SK-N-SH (cell line): ENCODE results near the gene ACTR6. TPM values are rescaled to one million over a fixed set of nuclear protein-coding genes. Genes with fewer than 3 reads are reported as not detected.

Experiments used
- CTCF ChIA-PET: fragments of 300-600, 350-600 bp; formaldehyde crosslinking; extraction: SDS; loops from one replicate; lab custom pipeline; 2021; lab: Yijun Ruan, JAX
- POLR2A ChIA-PET: fragments of 350-600 bp; sonication (Branson Sonifier 250); formaldehyde crosslinking; extraction: SDS; loops from one replicate; lab custom pipeline; 2020; ENCODE audit warnings: antibody characterized with exemption, inconsistent platforms; lab: Yijun Ruan, JAX
- DNase-seq: peaks from one replicate; pipeline ENCODE4 v3.0.0; 2012
- H2AFZ ChIP-seq: fragments of 200-600 bp; sonication (generic); 2 replicates; pipeline ENCODE4 v1.8.1; 2016; ENCODE audit warnings: antibody characterized with exemption, mild to moderate bottlenecking, low read depth
- H3F3A ChIP-seq: fragments of 200-600 bp; sonication (generic); replicated peaks from 2 replicates; pipeline ENCODE3; 2016; ENCODE audit warnings: antibody characterized with exemption, mild to moderate bottlenecking; ENCODE audit not compliant: insufficient read depth
- H3K27ac ChIP-seq, 2 experiments: fragments of 200-500 bp in 1 of 2; fragments of 200-600 bp in 1 of 2; sonication (Bioruptor generic) in 1 of 2; sonication (generic), shearing (Covaris generic) in 1 of 2; 2 replicates each; pipeline versions ENCODE4 v1.5.1 to v1.6.1; 2014 to 2016; ENCODE audit warnings: low read depth in 2 of 2, inconsistent platforms in 1 of 2, low read length in 1 of 2, mild to moderate bottlenecking in 1 of 2, mixed read lengths in 1 of 2
- H3K27me3 ChIP-seq: fragments of 200-600 bp; sonication (generic), shearing (Covaris generic); 2 replicates; pipeline ENCODE4 v1.6.1; 2016; ENCODE audit warnings: mixed run types; ENCODE audit not compliant: insufficient read depth
- H3K36me3 ChIP-seq, 2 experiments: fragments of 200-500 bp in 1 of 2; fragments of 200-600 bp in 1 of 2; sonication (Bioruptor generic) in 1 of 2; sonication (generic) in 1 of 2; replicated peaks in 1 of 2; 2 replicates each; pipeline versions ENCODE3 to v1.5.1; 2014 to 2016; ENCODE audit warnings: low read length in 1 of 2, mild to moderate bottlenecking in 1 of 2; ENCODE audit not compliant: insufficient read depth in 2 of 2, control insufficient read depth in 1 of 2
- H3K4me1 ChIP-seq, 2 experiments: fragments of 200-500 bp in 1 of 2; fragments of 200-600 bp in 1 of 2; sonication (Bioruptor generic) in 1 of 2; sonication (generic), shearing (Covaris generic) in 1 of 2; 2 replicates each; pipeline versions ENCODE4 v1.5.1 to v1.6.1; 2014 to 2016; ENCODE audit warnings: low read depth in 1 of 2, low read length in 1 of 2, mixed run types in 1 of 2; ENCODE audit not compliant: insufficient read depth in 2 of 2, control insufficient read depth in 1 of 2
- H3K4me2 ChIP-seq: fragments of 200-600 bp; sonication (generic), shearing (Covaris generic); 2 replicates; pipeline ENCODE4 v1.6.1; 2017; ENCODE audit warnings: mixed run types
- H3K4me3 ChIP-seq, 2 experiments: fragments of 200-500 bp in 1 of 2; fragments of 200-600 bp in 1 of 2; sonication (Bioruptor generic) in 1 of 2; sonication (generic), shearing (Covaris generic) in 1 of 2; 2 replicates each; pipeline versions ENCODE4 v1.5.1 to v1.8.1; 2014 to 2016; ENCODE audit warnings: low read depth in 2 of 2, inconsistent platforms in 1 of 2, low read length in 1 of 2, mild to moderate bottlenecking in 1 of 2, mixed read lengths in 1 of 2, moderate library complexity in 1 of 2
- H3K79me2 ChIP-seq: fragments of 200-600 bp; sonication (generic); 2 replicates; pipeline ENCODE4 v1.8.1; 2017; ENCODE audit warnings: mild to moderate bottlenecking; ENCODE audit not compliant: insufficient read depth
- H3K9ac ChIP-seq: fragments of 200-600 bp; sonication (generic); 2 replicates; pipeline ENCODE4 v1.6.1; 2017; ENCODE audit warnings: mixed run types
- H3K9me2 ChIP-seq: fragments of 200-600 bp; sonication (generic); 2 replicates; pipeline ENCODE4 v1.6.1; 2017; ENCODE audit warnings: mixed run types
- H3K9me3 ChIP-seq: fragments of 200-600 bp; sonication (generic); 2 replicates; pipeline ENCODE4 v1.6.1; 2017; ENCODE audit warnings: mixed run types, mild to moderate bottlenecking, moderate library complexity
- H4K20me1 ChIP-seq: fragments of 200-600 bp; sonication (generic); 2 replicates; pipeline ENCODE4 v1.6.1; 2017; ENCODE audit warnings: mild to moderate bottlenecking, mixed run types; ENCODE audit not compliant: insufficient read depth
- ELF1 ChIP-seq: IDR thresholded peaks from 2 replicates; pipeline ENCODE4 v1.4.0; 2012
- EP300 ChIP-seq, 2 experiments: IDR thresholded peaks; 2 replicates each; pipeline versions ENCODE4 v1.4.0 to v1.6.1; 2012; ENCODE audit warnings: borderline replicate concordance in 1 of 2, low read depth in 1 of 2, low read length in 1 of 2
- FOSL2 ChIP-seq: IDR thresholded peaks from 2 replicates; pipeline ENCODE4 v1.4.0; 2012; ENCODE audit warnings: low read depth, mild to moderate bottlenecking, moderate library complexity, borderline replicate concordance
- FOXJ3 ChIP-seq: sonication (generic); formaldehyde crosslinking; IDR thresholded peaks from 2 replicates; pipeline ENCODE4 v1.5.1; 2020; ENCODE audit warnings: mild to moderate bottlenecking, missing genetic modification reagents
- FOXM1 ChIP-seq: IDR thresholded peaks from 2 replicates; pipeline ENCODE4 v1.4.0; 2012; ENCODE audit warnings: low read depth, mild to moderate bottlenecking
- JUND ChIP-seq: IDR thresholded peaks from 2 replicates; pipeline ENCODE4 v1.4.0; 2012
- MAX ChIP-seq: IDR thresholded peaks from 2 replicates; pipeline ENCODE4 v1.4.0; 2012; ENCODE audit warnings: low read depth
- MEF2A ChIP-seq: IDR thresholded peaks from 2 replicates; pipeline ENCODE4 v1.4.0; 2012; ENCODE audit warnings: low read depth, borderline replicate concordance
- MXI1 ChIP-seq: IDR thresholded peaks from 2 replicates; pipeline ENCODE4 v1.6.1; 2012; ENCODE audit warnings: mild to moderate bottlenecking, low read depth, low read length, improper control_type of control experiment
- NFIC ChIP-seq: IDR thresholded peaks from 2 replicates; pipeline ENCODE4 v1.4.0; 2012; ENCODE audit warnings: borderline replicate concordance
- NRF1 ChIP-seq: IDR thresholded peaks from 2 replicates; pipeline ENCODE4 v1.6.1; 2012; ENCODE audit warnings: low read depth, mild to moderate bottlenecking, low read length
- POLR2AphosphoS5 ChIP-seq: IDR thresholded peaks from 2 replicates; pipeline ENCODE4 v1.6.1; 2012; ENCODE audit warnings: low read depth, low read length
- RAD21 ChIP-seq: IDR thresholded peaks from 2 replicates; pipeline ENCODE4 v1.6.1; 2012; ENCODE audit warnings: mild to moderate bottlenecking, low read length
- REST ChIP-seq: IDR thresholded peaks from 2 replicates; pipeline ENCODE4 v1.6.1; 2012; ENCODE audit warnings: mild to moderate bottlenecking, low read depth, low read length, moderate library complexity
- RXRA ChIP-seq: IDR thresholded peaks from 2 replicates; pipeline ENCODE4 v1.4.0; 2012; ENCODE audit warnings: low read depth, mild to moderate bottlenecking, borderline replicate concordance
- SIN3A ChIP-seq: IDR thresholded peaks from 2 replicates; pipeline ENCODE4 v1.6.1; 2012; ENCODE audit warnings: low read depth, mild to moderate bottlenecking, low read length, moderate library complexity, borderline replicate concordance
- TAF1 ChIP-seq: IDR thresholded peaks from 2 replicates; pipeline ENCODE4 v1.6.1; 2012; ENCODE audit warnings: low read depth, mild to moderate bottlenecking, low read length, moderate library complexity, borderline replicate concordance
- TCF12 ChIP-seq: IDR thresholded peaks from 2 replicates; pipeline ENCODE4 v1.4.0; 2012
- YY1 ChIP-seq: IDR thresholded peaks from 2 replicates; pipeline ENCODE4 v1.4.0; 2012; ENCODE audit warnings: low read depth, mild to moderate bottlenecking
- WGBS: methylation state at CpG from one replicate; pipeline ENCODE4 v1.1.6; 2017; ENCODE audit warnings: low lambda C conversion rate; 5-methylcytosine and 5-hydroxymethylcytosine counted together
- polyA plus RNA-seq, 3 experiments: library from polyadenylated mRNA; depleted of rRNA; stranded (reverse); fragments of >200 nt; gene quantifications; 2 replicates each; pipeline ENCODE4 v1.2.3, GENCODE V29; 2012

Gene ACTR6
- polyA plus RNA-seq, 1 of the 3 experiments (the other 2 are of a cell fraction), result 21.5 TPM

GRCh38 chr12:100189636-100190394, 10.8 kb upstream of the ACTR6 start:
- H3K27ac ChIP-seq, result no peak overlapping the region
- H3K27me3 ChIP-seq, result no peaks in the 10 kb centered on the region
- no peaks in the 10 kb centered on the region for H3K79me2 ChIP-seq
- H3K9me2 ChIP-seq, result no peaks in the 10 kb centered on the region
- ChIA-PET CTCF (interaction anchor here (0.7 to 1.1 kb wide), 2 partner anchors 35 to 36 kb away, joined by 3 to 4 read pairs; no protein-coding TSS in a partner anchor), POLR2A (no interaction called here)
- H3K9ac ChIP-seq, result no peak overlapping the region
- H4K20me1 ChIP-seq, result no peaks in the 10 kb centered on the region
- H3K4me2 ChIP-seq, result no peak overlapping the region
- peaks cover 0 to 2% of the 10 kb centered on the region in 2 experiments for H3K36me3 ChIP-seq
- no peak overlapping the region for H3K4me3 ChIP-seq
- 88% methylated on average over 11 of the region's 13 CpGs for WGBS
- H2AFZ ChIP-seq, result no peak overlapping the region
- H3K4me1 ChIP-seq, result peaks cover 0 to 16% of the 10 kb centered on the region in 2 experiments; a peak in 2 of 4 replicates
- DNase-seq, result no peak
- no peaks in the 10 kb centered on the region for H3F3A ChIP-seq
- H3K9me3 ChIP-seq, result no peaks in the 10 kb centered on the region
- TF ChIP-seq NFIC, result no peak
- no peak for TF ChIP-seq MXI1
- TF ChIP-seq REST, result no peak
- no peak for TF ChIP-seq TAF1
- TF ChIP-seq FOXJ3 (CRISPR knock-in tag), result no peak
- no peak for TF ChIP-seq JUND
- TF ChIP-seq NRF1, result no peak
- no peak for TF ChIP-seq ELF1
- TF ChIP-seq SIN3A, result no peak
- no peak for TF ChIP-seq MAX

- H3K79me2 ChIP-seq, result no peaks in the 10 kb centered on the region
- no peaks in the 10 kb centered on the region for H4K20me1 ChIP-seq
- H3K9ac ChIP-seq, result no peak overlapping the region
- H3K4me3 ChIP-seq, result no peak overlapping the region
- POLR2A ChIA-PET, result no interaction called here
- H3K9me2 ChIP-seq, result no peaks in the 10 kb centered on the region
- H3K27me3 ChIP-seq, result no peaks in the 10 kb centered on the region
- CTCF ChIA-PET, result no interaction called here
- H2AFZ ChIP-seq, result no peak overlapping the region
- H3F3A ChIP-seq, result no peaks in the 10 kb centered on the region
- H3K9me3 ChIP-seq, result no peaks in the 10 kb centered on the region
- WGBS, result 92% methylated on average over 1 of the region's 1 CpG
- TF ChIP-seq SIN3A (no peak), EP300 (IDR thresholded peaks at IDR 0.05; ENCODE audit: borderline replicate concordance in 1 of 2, low read depth in 1 of 2, low read length in 1 of 2) (no peak), FOSL2 (no peak), YY1 (no peak), JUND (no peak), MEF2A (no peak), RXRA (no peak), FOXM1 (no peak), POLR2AphosphoS5 (no peak), RAD21 (no peak), NRF1 (no peak), TCF12 (no peak)
- TF ChIP-seq, all 33 proteins: peak for 0
- H3K4me2 ChIP-seq, result no peak overlapping the region
- peaks cover 0 to 2% of the 10 kb centered on the region in 2 experiments for H3K36me3 ChIP-seq
- no peak overlapping the region for H3K27ac ChIP-seq
- DNase-seq, result no peak
- H3K4me1 ChIP-seq, result no peaks in the 10 kb centered on the region; a peak in 1 of 4 replicates
These were observed 7.5 kb upstream of the ACTR6 start for GRCh38 chr12:100193085-100193484.
